DMS53 (cell line): ENCODE results near the gene ENDOU.
"Not testable (repeated sequence)": the region's sequence is repeated elsewhere in the genome, so short reads cannot be mapped to it uniquely, and the experiment has no call there.

ENCODE experiments used
- DNase-seq: peaks from one replicate; lab custom pipeline; 2025; lab: John Stamatoyannopoulos, UW

The ENDOU gene

DNA sequence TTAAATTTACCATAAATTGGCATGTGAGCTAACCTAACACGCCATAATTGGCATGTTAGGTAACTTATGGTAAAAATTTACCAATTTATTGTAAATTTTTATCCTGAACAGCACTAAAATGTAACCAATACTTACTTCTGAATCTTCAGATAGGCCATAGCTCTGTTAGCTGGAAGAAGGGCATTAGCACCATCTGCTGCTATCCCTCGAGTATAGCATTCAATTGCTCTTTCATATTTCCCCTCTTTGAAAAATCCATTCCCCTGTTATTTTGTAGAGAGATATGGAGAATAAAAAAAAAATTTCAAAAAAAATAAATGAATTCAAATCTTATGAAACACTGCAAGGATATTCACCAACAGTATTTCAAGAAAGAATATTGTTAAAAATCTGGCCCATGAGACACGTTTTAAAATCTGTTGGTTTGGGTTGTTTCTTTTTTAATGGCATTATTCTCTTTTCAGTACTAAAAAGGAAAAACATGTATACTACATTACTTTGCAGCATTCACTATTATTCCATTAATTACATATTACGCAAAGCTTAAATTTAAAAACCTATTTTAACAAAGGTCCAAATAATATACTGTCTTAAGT lies 38.5 kb downstream of the ENDOU start:
- DNase-seq, result peak; percentile 80

DNA sequence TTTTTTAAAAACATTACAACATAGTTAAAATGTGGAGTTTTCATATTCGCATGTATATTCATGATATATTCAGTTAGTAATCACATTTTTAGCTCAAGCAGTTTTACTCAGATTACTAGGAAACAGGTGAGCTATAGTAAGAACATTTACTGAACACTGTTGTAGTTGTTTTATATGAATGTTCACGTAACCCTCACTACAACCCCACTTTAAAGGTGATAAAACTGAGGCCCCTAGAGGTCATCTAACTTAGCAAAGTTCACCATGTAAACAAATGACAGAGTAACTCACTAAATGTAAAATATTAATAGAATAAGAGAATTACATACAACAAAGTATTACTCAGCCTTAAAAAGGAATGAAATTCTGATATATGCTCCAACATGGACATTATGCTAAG lies 45.5 kb downstream of the ENDOU start:
- DNase-seq, result no peak

DNA sequence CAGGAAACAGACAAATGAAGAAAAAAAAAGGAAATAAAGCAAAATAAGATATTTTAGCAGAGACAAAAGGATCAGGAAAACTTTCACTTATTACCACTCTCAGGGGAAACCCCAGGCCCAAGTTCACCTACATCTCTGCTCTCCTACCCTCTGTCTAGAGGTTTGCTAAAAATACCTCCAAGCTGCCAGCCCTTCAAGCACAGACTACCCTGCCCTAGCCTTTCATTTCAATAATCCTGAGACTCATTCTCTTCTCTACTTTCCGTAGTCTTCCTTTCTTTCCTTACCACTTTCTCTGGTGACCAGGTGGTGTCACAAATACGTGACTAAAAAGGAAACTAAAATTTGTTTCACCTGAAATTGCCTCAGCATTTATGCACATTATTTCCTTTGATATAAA lies 53.2 kb downstream of the ENDOU start:
- DNase-seq, result no peak

- not testable (repeated sequence) for DNase-seq
Measured at GRCh38 chr12:47667935-47668334, 57.4 kb downstream of the ENDOU start.
